DMS53 treated with DMSO at 0.1 percent for 48 hours (cell line): ENCODE data around the gene RHOC.
A peak's percentile ranks its signal among the peaks of the same experiment; 100 is the strongest.

Experiments used
- DNase-seq: peaks from one replicate; lab custom pipeline; 2025; ENCODE audit not compliant: unreplicated experiment; lab: John Stamatoyannopoulos, UW

RHOC gene

GRCh38 chr1:112702420-112703261 is 4.3 kb downstream of the RHOC start:
- no peak for DNase-seq

- no peak for DNase-seq
These were observed 4.9 kb downstream of the RHOC start for GRCh38 chr1:112702067-112702395.

GRCh38 chr1:112701227-112702066 is 5.5 kb downstream of the RHOC start:
- DNase-seq: no peak

GRCh38 chr1:112700290-112701226 is 6.4 kb downstream of the RHOC start:
- DNase-seq: peak; percentile 4

GRCh38 chr1:112699425-112700144 is 7.3 kb downstream of the RHOC start:
- no peak for DNase-seq

- DNase-seq: peak; percentile 71
These were observed 8.3 kb downstream of the RHOC start for GRCh38 chr1:112698366-112699310.

GRCh38 chr1:112697781-112698201 is 9.1 kb downstream of the RHOC start:
- no peak for DNase-seq

- DNase-seq: no peak
These were observed 10.2 kb downstream of the RHOC start for GRCh38 chr1:112696578-112697314.

GRCh38 chr1:112695276-112695675 is 11.7 kb downstream of the RHOC start:
- DNase-seq: no peak

GRCh38 chr1:112694363-112694929 is 12.5 kb downstream of the RHOC start:
- DNase-seq: no peak

GRCh38 chr1:112693821-112694220 is 13.1 kb downstream of the RHOC start:
- DNase-seq: no peak

- no peak for DNase-seq
These were observed 14.2 kb downstream of the RHOC start for GRCh38 chr1:112692681-112693080.

GRCh38 chr1:112689842-112690237 is 17.1 kb downstream of the RHOC start:
- DNase-seq: no peak

- no peak for DNase-seq
These were observed 17.6 kb downstream of the RHOC start for GRCh38 chr1:112689196-112689841.

- DNase-seq: no peak
These were observed 18.1 kb downstream of the RHOC start for GRCh38 chr1:112688781-112689193.

- DNase-seq: no peak
These were observed 19.0 kb downstream of the RHOC start for GRCh38 chr1:112687785-112688496.

- no peak for DNase-seq
These were observed 19.6 kb downstream of the RHOC start for GRCh38 chr1:112687361-112687760.
